Inferior parietal cortex (tissue), 1 donor: ENCODE data around the gene ADCY9.

Experiments used
- DNase-seq: peaks from one replicate; pipeline ENCODE4 v3.0.0-alpha.2; 2016; ENCODE audit errors: extremely low spot score

ADCY9 gene

GRCh38 chr16:4123616-4124300 is 7.5 kb upstream of the ADCY9 start:
- no peak for DNase-seq

- DNase-seq, result no peak
Observed at GRCh38 chr16:4120176-4120575, 3.9 kb upstream of the ADCY9 start.

- no peak for DNase-seq
Observed at GRCh38 chr16:4117250-4117578, 972 bp upstream of the ADCY9 start.

- DNase-seq, result no peak
Observed at GRCh38 chr16:4115949-4116318, 308 bp downstream of the ADCY9 start.

- no peak for DNase-seq
Observed at GRCh38 chr16:4115209-4115948, 863 bp downstream of the ADCY9 start.

- no peak for DNase-seq
Observed at GRCh38 chr16:4114257-4115208, 1.7 kb downstream of the ADCY9 start.

- no peak for DNase-seq
Observed at GRCh38 chr16:4113358-4114256, 2.6 kb downstream of the ADCY9 start.

GRCh38 chr16:4111748-4112696 is 4.2 kb downstream of the ADCY9 start:
- no peak for DNase-seq

GRCh38 chr16:4110680-4111079 is 5.6 kb downstream of the ADCY9 start:
- DNase-seq, result no peak

- no peak for DNase-seq
Observed at GRCh38 chr16:4110065-4110464, 6.2 kb downstream of the ADCY9 start.

- no peak for DNase-seq
Observed at GRCh38 chr16:4109250-4109736, 6.9 kb downstream of the ADCY9 start.

GRCh38 chr16:4106516-4106915 is 9.7 kb downstream of the ADCY9 start:
- no peak for DNase-seq

- no peak for DNase-seq
Observed at GRCh38 chr16:4105848-4106247, 10.4 kb downstream of the ADCY9 start.

- no peak for DNase-seq
Observed at GRCh38 chr16:4103745-4104144, 12.5 kb downstream of the ADCY9 start.

GRCh38 chr16:4101421-4102219 is 14.6 kb downstream of the ADCY9 start:
- no peak for DNase-seq

GRCh38 chr16:4098501-4098900 is 17.7 kb downstream of the ADCY9 start:
- DNase-seq, result no peak

- no peak for DNase-seq
Observed at GRCh38 chr16:4097826-4098240, 18.4 kb downstream of the ADCY9 start.

GRCh38 chr16:4096509-4096908 is 19.7 kb downstream of the ADCY9 start:
- DNase-seq, result no peak

- no peak for DNase-seq
Observed at GRCh38 chr16:4094127-4094773, 22.0 kb downstream of the ADCY9 start.
